SK-N-SH (cell line): ENCODE data around the gene IZUMO4. TPM values are rescaled to one million over a fixed set of nuclear protein-coding genes. Genes with fewer than 3 reads are reported as not detected.

Experiments
- CTCF ChIA-PET: fragments of 300-600, 350-600 bp; formaldehyde crosslinking; extraction: SDS; loops from one replicate; lab custom pipeline; 2021; lab: Yijun Ruan, JAX
- POLR2A ChIA-PET: fragments of 350-600 bp; sonication (Branson Sonifier 250); formaldehyde crosslinking; extraction: SDS; loops from one replicate; lab custom pipeline; 2020; ENCODE audit warnings: antibody characterized with exemption, inconsistent platforms; lab: Yijun Ruan, JAX
- DNase-seq: peaks from one replicate; pipeline ENCODE4 v3.0.0; 2012
- H2AFZ ChIP-seq: fragments of 200-600 bp; sonication (generic); 2 replicates; pipeline ENCODE4 v1.8.1; 2016; ENCODE audit warnings: antibody characterized with exemption, mild to moderate bottlenecking, low read depth
- H3F3A ChIP-seq: fragments of 200-600 bp; sonication (generic); replicated peaks from 2 replicates; pipeline ENCODE3; 2016; ENCODE audit warnings: antibody characterized with exemption, mild to moderate bottlenecking; ENCODE audit not compliant: insufficient read depth
- H3K27ac ChIP-seq, 2 experiments: fragments of 200-500 bp in 1 of 2; fragments of 200-600 bp in 1 of 2; sonication (Bioruptor generic) in 1 of 2; sonication (generic), shearing (Covaris generic) in 1 of 2; 2 replicates each; pipeline versions ENCODE4 v1.5.1 to v1.6.1; 2014 to 2016; ENCODE audit warnings: low read depth in 2 of 2, inconsistent platforms in 1 of 2, low read length in 1 of 2, mild to moderate bottlenecking in 1 of 2, mixed read lengths in 1 of 2
- H3K27me3 ChIP-seq: fragments of 200-600 bp; sonication (generic), shearing (Covaris generic); 2 replicates; pipeline ENCODE4 v1.6.1; 2016; ENCODE audit warnings: mixed run types; ENCODE audit not compliant: insufficient read depth
- H3K36me3 ChIP-seq, 2 experiments: fragments of 200-500 bp in 1 of 2; fragments of 200-600 bp in 1 of 2; sonication (Bioruptor generic) in 1 of 2; sonication (generic) in 1 of 2; replicated peaks in 1 of 2; 2 replicates each; pipeline versions ENCODE3 to v1.5.1; 2014 to 2016; ENCODE audit warnings: low read length in 1 of 2, mild to moderate bottlenecking in 1 of 2; ENCODE audit not compliant: insufficient read depth in 2 of 2, control insufficient read depth in 1 of 2
- H3K4me1 ChIP-seq, 2 experiments: fragments of 200-500 bp in 1 of 2; fragments of 200-600 bp in 1 of 2; sonication (Bioruptor generic) in 1 of 2; sonication (generic), shearing (Covaris generic) in 1 of 2; 2 replicates each; pipeline versions ENCODE4 v1.5.1 to v1.6.1; 2014 to 2016; ENCODE audit warnings: low read depth in 1 of 2, low read length in 1 of 2, mixed run types in 1 of 2; ENCODE audit not compliant: insufficient read depth in 2 of 2, control insufficient read depth in 1 of 2
- H3K4me2 ChIP-seq: fragments of 200-600 bp; sonication (generic), shearing (Covaris generic); 2 replicates; pipeline ENCODE4 v1.6.1; 2017; ENCODE audit warnings: mixed run types
- H3K4me3 ChIP-seq, 2 experiments: fragments of 200-500 bp in 1 of 2; fragments of 200-600 bp in 1 of 2; sonication (Bioruptor generic) in 1 of 2; sonication (generic), shearing (Covaris generic) in 1 of 2; 2 replicates each; pipeline versions ENCODE4 v1.5.1 to v1.8.1; 2014 to 2016; ENCODE audit warnings: low read depth in 2 of 2, inconsistent platforms in 1 of 2, low read length in 1 of 2, mild to moderate bottlenecking in 1 of 2, mixed read lengths in 1 of 2, moderate library complexity in 1 of 2
- H3K79me2 ChIP-seq: fragments of 200-600 bp; sonication (generic); 2 replicates; pipeline ENCODE4 v1.8.1; 2017; ENCODE audit warnings: mild to moderate bottlenecking; ENCODE audit not compliant: insufficient read depth
- H3K9ac ChIP-seq: fragments of 200-600 bp; sonication (generic); 2 replicates; pipeline ENCODE4 v1.6.1; 2017; ENCODE audit warnings: mixed run types
- H3K9me2 ChIP-seq: fragments of 200-600 bp; sonication (generic); 2 replicates; pipeline ENCODE4 v1.6.1; 2017; ENCODE audit warnings: mixed run types
- H3K9me3 ChIP-seq: fragments of 200-600 bp; sonication (generic); 2 replicates; pipeline ENCODE4 v1.6.1; 2017; ENCODE audit warnings: mixed run types, mild to moderate bottlenecking, moderate library complexity
- H4K20me1 ChIP-seq: fragments of 200-600 bp; sonication (generic); 2 replicates; pipeline ENCODE4 v1.6.1; 2017; ENCODE audit warnings: mild to moderate bottlenecking, mixed run types; ENCODE audit not compliant: insufficient read depth
- CTCF ChIP-seq: fragments of 200-600 bp; sonication (generic); IDR thresholded peaks from 2 replicates; pipeline ENCODE4 v1.6.1; 2017; ENCODE audit warnings: antibody characterized with exemption, mild to moderate bottlenecking, moderate library complexity
- GABPA ChIP-seq: IDR thresholded peaks from 2 replicates; pipeline ENCODE4 v1.4.0; 2012; ENCODE audit warnings: low read depth, mild to moderate bottlenecking
- IRF3 ChIP-seq: fragments of 150-350 bp; IDR thresholded peaks from 2 replicates; pipeline ENCODE4 v1.6.1; 2016; ENCODE audit warnings: mild to moderate bottlenecking, low read depth, low read length
- MXI1 ChIP-seq: IDR thresholded peaks from 2 replicates; pipeline ENCODE4 v1.6.1; 2012; ENCODE audit warnings: mild to moderate bottlenecking, low read depth, low read length, improper control_type of control experiment
- NRF1 ChIP-seq: IDR thresholded peaks from 2 replicates; pipeline ENCODE4 v1.6.1; 2012; ENCODE audit warnings: low read depth, mild to moderate bottlenecking, low read length
- PBX3 ChIP-seq: IDR thresholded peaks from 2 replicates; pipeline ENCODE4; 2012
- POLR2AphosphoS5 ChIP-seq: IDR thresholded peaks from 2 replicates; pipeline ENCODE4 v1.6.1; 2012; ENCODE audit warnings: low read depth, low read length
- RAD21 ChIP-seq: IDR thresholded peaks from 2 replicates; pipeline ENCODE4 v1.6.1; 2012; ENCODE audit warnings: mild to moderate bottlenecking, low read length
- RCOR1 ChIP-seq: fragments of 150-350 bp; IDR thresholded peaks from 2 replicates; pipeline ENCODE4 v1.6.1; 2017; ENCODE audit warnings: antibody characterized with exemption, low read length
- REST ChIP-seq: IDR thresholded peaks from 2 replicates; pipeline ENCODE4 v1.6.1; 2012; ENCODE audit warnings: mild to moderate bottlenecking, low read depth, low read length, moderate library complexity
- RFX5 ChIP-seq: IDR thresholded peaks from 2 replicates; pipeline ENCODE4 v1.6.1; 2012; ENCODE audit warnings: mild to moderate bottlenecking, improper control_type of control experiment, low read length
- RXRA ChIP-seq: IDR thresholded peaks from 2 replicates; pipeline ENCODE4 v1.4.0; 2012; ENCODE audit warnings: low read depth, mild to moderate bottlenecking, borderline replicate concordance
- SMC3 ChIP-seq: IDR thresholded peaks from 2 replicates; pipeline ENCODE4 v1.6.1; 2012; ENCODE audit warnings: low read depth, low read length, improper control_type of control experiment
- TAF1 ChIP-seq: IDR thresholded peaks from 2 replicates; pipeline ENCODE4 v1.6.1; 2012; ENCODE audit warnings: low read depth, mild to moderate bottlenecking, low read length, moderate library complexity, borderline replicate concordance
- USF1 ChIP-seq: IDR thresholded peaks from 2 replicates; pipeline ENCODE4 v1.4.0; 2012; ENCODE audit warnings: low read depth, borderline replicate concordance
- WGBS: methylation state at CpG from one replicate; pipeline ENCODE4 v1.1.6; 2017; ENCODE audit warnings: low lambda C conversion rate; 5-methylcytosine and 5-hydroxymethylcytosine counted together
- polyA plus RNA-seq, 3 experiments: library from polyadenylated mRNA; depleted of rRNA; stranded (reverse); fragments of >200 nt; gene quantifications; 2 replicates each; pipeline ENCODE4 v1.2.3, GENCODE V29; 2012

The IZUMO4 gene
- polyA plus RNA-seq, 1 of the 3 experiments (the other 2 are of a cell fraction) = 4.6 TPM

GRCh38 chr19:2050991-2051772 lies 45.5 kb upstream of the IZUMO4 start, which contains the start of gene MKNK2:
MKNK2 (minus strand) TSS chr19:2051244; CDS start chr19:2050851, 393 bp downstream.
- H3K79me2 ChIP-seq = peaks cover 45% of the 10 kb centered on the region
- peaks cover 45% of the 10 kb centered on the region for H4K20me1 ChIP-seq
- no peaks in the 10 kb centered on the region for H3K27me3 ChIP-seq
- peak within 1 kb of the TSS; percentile 90 to 94 for H3K4me3 ChIP-seq
- peak; percentile 99 for DNase-seq
- peak within 1 kb of the TSS; percentile 98 for H3K4me2 ChIP-seq
- 31% methylated on average over 4 of the region's 93 CpGs for WGBS
- H3K9me3 ChIP-seq = no peaks in the 10 kb centered on the region
- peak within 1 kb of the TSS; percentile 85 for H2AFZ ChIP-seq
- CTCF ChIA-PET = interaction anchor here (0.9 to 2.7 kb wide), 6 partner anchors 10 to 31 kb away, joined by 3 to 16 read pairs (median 4); no protein-coding TSS in a partner anchor
- TF ChIP-seq SMC3 = peak; percentile 15; the same call in 1 of the 2 replicates
- 0 out of 2 replicates have a peak, but pooled peaks have one; percentile 36 for TF ChIP-seq REST
- 0 out of 2 replicates have a peak, but pooled peaks have one; percentile 35 for TF ChIP-seq MXI1
- TF ChIP-seq IRF3 = no peak
- no peak for TF ChIP-seq USF1
- TF ChIP-seq RFX5 = no peak
- no peak for TF ChIP-seq RXRA
- peak; percentile 99 for TF ChIP-seq POLR2AphosphoS5
- TF ChIP-seq NRF1 = peak; percentile 97
- no peak for TF ChIP-seq RAD21
- no peak for TF ChIP-seq GABPA
- TF ChIP-seq PBX3 = 0 out of 2 replicates have a peak, but pooled peaks have one; percentile 27
- TF ChIP-seq CTCF = peak; percentile 40
- TF ChIP-seq TAF1 = peak; percentile 91
- 0 out of 2 replicates have a peak, but pooled peaks have one; percentile 26 for TF ChIP-seq RCOR1
- TF ChIP-seq, all 33 proteins: peak for 9
- Histone ChIP-seq H3K4me1 (peaks cover 29 to 57% of the 10 kb centered on the region in 2 experiments; a peak in 3 of 4 replicates), H3K36me3 (peaks cover 0 to 12% of the 10 kb centered on the region in 2 experiments), H3K27ac (peak within 1 kb of the TSS; percentile 37 to 88; a peak in 3 of 4 replicates), H3K9ac (peak within 1 kb of the TSS; percentile 82), H3K9me2 (no peaks in the 10 kb centered on the region), H3F3A (peaks cover 14% of the 10 kb centered on the region)
- POLR2A ChIA-PET = interaction anchor here (0.6 to 1.8 kb wide), 7 partner anchors 9 to 166 kb away, joined by 3 to 13 read pairs (median 4); partner anchors contain the start of genes ABHD17A and BTBD2
